A673 (cell line): Measurements from ENCODE around the gene RIPK3. TPM values are rescaled to one million over a fixed set of nuclear protein-coding genes. Genes with fewer than 3 reads are reported as not detected.

Experiments used
- BruUV-seq: library from RNA; stranded (reverse); fragments of 400-500 nt; replicated peaks from 2 replicates; lab custom pipeline; 2021; lab: Mats Ljungman, UMichigan
- CTCF ChIA-PET: fragments of 300-600 bp; sonication (Branson Sonifier 250); formaldehyde crosslinking; loops from one replicate; lab custom pipeline; 2022; ENCODE audit warnings: antibody characterized with exemption; lab: Charles Lee
- POLR2A ChIA-PET: fragments of 300-600 bp; sonication (Branson Sonifier 250); formaldehyde crosslinking; loops from one replicate; lab custom pipeline; 2022; ENCODE audit warnings: antibody characterized with exemption; ENCODE audit not compliant: low non-redundant PET; lab: Charles Lee
- DNase-seq: peaks from one replicate; pipeline ENCODE4 v3.0.0-alpha.2; 2015; ENCODE audit warnings: low spot score
- H3K27ac ChIP-seq: fragments of 200-600 bp; sonication (generic); 2 replicates; pipeline ENCODE4 v1.5.1; 2016; ENCODE audit warnings: mixed run types, low read depth, mild to moderate bottlenecking, mixed read lengths, antibody characterized with exemption, low read length; ENCODE audit not compliant: poor library complexity, severe bottlenecking
- H3K27me3 ChIP-seq: fragments of 200-600 bp; sonication (generic); replicated peaks from 2 replicates; pipeline ENCODE4 v1.6.1; 2017; ENCODE audit warnings: mixed run types, low read depth, mild to moderate bottlenecking, mixed read lengths, antibody characterized with exemption, low read length; ENCODE audit not compliant: insufficient read depth, poor library complexity
- H3K36me3 ChIP-seq: fragments of 200-600 bp; sonication (generic); 2 replicates; pipeline ENCODE4 v1.6.1; 2016; ENCODE audit warnings: mixed run types, mild to moderate bottlenecking, mixed read lengths, antibody characterized with exemption, low read length; ENCODE audit not compliant: insufficient read depth, poor library complexity, severe bottlenecking
- H3K4me1 ChIP-seq: fragments of 200-600 bp; sonication (generic); 2 replicates; pipeline ENCODE4 v1.6.1; 2017; ENCODE audit warnings: mixed run types, mild to moderate bottlenecking, mixed read lengths, antibody characterized with exemption, low read length; ENCODE audit not compliant: insufficient read depth, poor library complexity, severe bottlenecking
- H3K4me3 ChIP-seq: fragments of 200-600 bp; sonication (generic); 2 replicates; pipeline ENCODE4 v1.5.1; 2016; ENCODE audit warnings: low read depth, mixed run types, mild to moderate bottlenecking, mixed read lengths, low read length; ENCODE audit not compliant: poor library complexity, severe bottlenecking
- H3K9me3 ChIP-seq: fragments of 200-600 bp; sonication (generic); 2 replicates; pipeline ENCODE4 v1.6.1; 2016; ENCODE audit warnings: mixed run types, low read depth, mild to moderate bottlenecking, mixed read lengths, antibody characterized with exemption, low read length; ENCODE audit not compliant: poor library complexity, severe bottlenecking
- CTCF ChIP-seq: fragments of 300-800, 200-600 bp; sonication (generic); conservative IDR thresholded peaks from 2 replicates; pipeline ENCODE4 v1.5.1; 2017; ENCODE audit warnings: low read depth, mild to moderate bottlenecking, antibody characterized with exemption, low read length, moderate library complexity, mixed read lengths
- EZH2 ChIP-seq: fragments of 200-600 bp; sonication (generic); IDR thresholded peaks from 2 replicates; pipeline ENCODE4 v1.6.1; 2017; ENCODE audit warnings: borderline replicate concordance, low read depth, mild to moderate bottlenecking, mixed read lengths, antibody characterized with exemption, low read length; ENCODE audit not compliant: poor library complexity, severe bottlenecking
- intact Hi-C: fragments of 100-400 bp; cut with micrococcal nuclease; formaldehyde crosslinking; loops from one replicate; pipeline ENCODE4 v1.10.0; 2022; ENCODE audit not compliant: unreplicated experiment
- total RNA-seq: library from RNA; stranded (reverse); gene quantifications from 2 replicates; pipeline ENCODE4 v1.2.3, GENCODE V29; 2021

Gene RIPK3
- total RNA-seq, 1 experiment from 2014 or later: not detected

GRCh38 chr14:24340606-24341005 is 815 bp upstream of the RIPK3 start:
- TF ChIP-seq CTCF: no peak
- TF ChIP-seq EZH2: no peak
- intact Hi-C loops: no loop called here
- Histone ChIP-seq H3K4me1 (no peaks in the 10 kb centered on the region), H3K9me3 (no peaks in the 10 kb centered on the region), H3K27me3 (no peaks in the 10 kb centered on the region), H3K4me3 (no peak overlapping the region), H3K36me3 (no peaks in the 10 kb centered on the region), H3K27ac (no peak overlapping the region)
- no TSS peak for BruUV-seq
- ChIA-PET POLR2A (no interaction called here), CTCF (interaction anchor here (1.8 kb wide), 1 partner anchor 91 kb away, joined by 6 read pairs; no protein-coding TSS in a partner anchor)
- DNase-seq: no peak

- TF ChIP-seq CTCF (no peak), EZH2 (no peak)
- H3K9me3 ChIP-seq: no peaks in the 10 kb centered on the region
- H3K4me1 ChIP-seq: peaks cover 7% of the 10 kb centered on the region
- intact Hi-C loops: no loop called here
- no TSS peak for BruUV-seq
- H3K4me3 ChIP-seq: no peak overlapping the region
- no peak for DNase-seq
- no peaks in the 10 kb centered on the region for H3K27me3 ChIP-seq
- ChIA-PET CTCF (no interaction called here), POLR2A (no interaction called here)
- no peak overlapping the region for H3K27ac ChIP-seq
- H3K36me3 ChIP-seq: no peaks in the 10 kb centered on the region
Measured at GRCh38 chr14:24338843-24339242, 948 bp downstream of the RIPK3 start.

- no peak overlapping the region for H3K27ac ChIP-seq
- BruUV-seq: no TSS peak
- peaks cover 10% of the 10 kb centered on the region for H3K4me1 ChIP-seq
- CTCF ChIA-PET: no interaction called here
- no peaks in the 10 kb centered on the region for H3K36me3 ChIP-seq
- DNase-seq: no peak
- TF ChIP-seq EZH2: no peak
- TF ChIP-seq CTCF: no peak
- intact Hi-C loops: no loop called here
- H3K9me3 ChIP-seq: no peaks in the 10 kb centered on the region
- POLR2A ChIA-PET: no interaction called here
- no peaks in the 10 kb centered on the region for H3K27me3 ChIP-seq
- no peak overlapping the region for H3K4me3 ChIP-seq
Measured at GRCh38 chr14:24337824-24338175, 2.0 kb downstream of the RIPK3 start.
